Neural cell (in vitro differentiated cells): ENCODE measurements around the gene CDH4.

Experiments
- CTCF ChIP-seq: fragments of 450-650 bp; IDR thresholded peaks from 2 replicates; pipeline ENCODE4 v1.5.1; 2014; ENCODE audit warnings: antibody characterized with exemption, mild to moderate bottlenecking, moderate library complexity; ENCODE audit not compliant: poor library complexity, severe bottlenecking
- EZH2 ChIP-seq: fragments of 200-600, 300-800 bp; shearing (Covaris generic), sonication (generic); IDR thresholded peaks from 2 replicates; pipeline ENCODE4 v1.6.1; 2014; ENCODE audit warnings: antibody characterized with exemption, low read length, borderline replicate concordance, mild to moderate bottlenecking; ENCODE audit not compliant: insufficient read depth, poor library complexity, severe bottlenecking
- POLR2AphosphoS5 ChIP-seq: IDR thresholded peaks from 2 replicates; pipeline ENCODE4 v1.6.1; 2012

GRCh38 chr20:61812845-61813485, 560.9 kb downstream of the CDH4 start:
- TF ChIP-seq POLR2AphosphoS5 (no peak), CTCF (no peak), EZH2 (no peak)
